ENCODE data around the gene KIAA1217.

- TF ChIP-seq CTCF (conservative IDR thresholded peaks at IDR 0.05; ENCODE audit: low read length): no peak
- TF ChIP-seq EZH2phosphoT487 (IDR thresholded peaks at IDR 0.05; ENCODE audit: borderline replicate concordance): no peak
Measured at GRCh38 chr10:24320373-24320772, 111.4 kb downstream of the KIAA1217 start.
